Heart right ventricle (tissue), 16 donors: ENCODE data around the gene E2F2. TPM values are rescaled to one million over a fixed set of nuclear protein-coding genes. Genes with fewer than 3 reads are reported as not detected.

Experiments used
- ATAC-seq, 8 donors: fragments of 200-7000 bp; cut with Tn5 transposase; one replicate each; pipeline ENCODE4 v1.9.1; 2020; ENCODE audit warnings: mild to moderate bottlenecking in 8 of 8, moderate library complexity in 8 of 8, moderate number of reproducible peaks in 1 of 8
- DNase-seq, 2 donors: peaks; one replicate each; pipeline ENCODE4 v3.0.0-alpha.2; 2020
- H3K27ac ChIP-seq, 10 donors: fragments of 200-600 bp; sonication (generic) in 2 of 10; one replicate each; pipeline versions ENCODE4 v1.5.0 to v1.8.0; 2020 to 2022; ENCODE audit warnings: mild to moderate bottlenecking in 3 of 10
- H3K27me3 ChIP-seq, 7 donors: fragments of 200-600 bp; one replicate each; pipeline ENCODE4 v1.8.0; 2021 to 2022; ENCODE audit warnings: mild to moderate bottlenecking in 2 of 7
- H3K36me3 ChIP-seq, 9 donors: fragments of 200-600 bp; sonication (generic) in 1 of 9; one replicate each; pipeline versions ENCODE4 v1.5.0 to v1.8.0; 2020 to 2022; ENCODE audit warnings: mild to moderate bottlenecking in 2 of 9
- H3K4me1 ChIP-seq, 9 donors: fragments of 200-600 bp; sonication (generic) in 1 of 9; one replicate each; pipeline versions ENCODE4 v1.5.0 to v1.8.0; 2020 to 2022; ENCODE audit warnings: mild to moderate bottlenecking in 4 of 9
- H3K4me3 ChIP-seq, 10 donors: fragments of 200-600 bp; sonication (generic) in 2 of 10; one replicate each; pipeline versions ENCODE4 v1.5.0 to v1.8.0; 2020 to 2022; ENCODE audit warnings: mild to moderate bottlenecking in 7 of 10, moderate library complexity in 2 of 10
- H3K9me3 ChIP-seq, 11 donors: fragments of 200-600 bp in 10 of 11; sonication (generic) in 2 of 11; one replicate each; pipeline versions ENCODE4 v1.5.0 to v1.8.0; 2013 to 2022; ENCODE audit warnings: mild to moderate bottlenecking in 2 of 11, control low read depth in 1 of 11, moderate library complexity in 1 of 11
- WGBS, 2 donors: extraction: QIAGEN DNeasy Blood & Tissue Kit; methylation state at CpG; one replicate each; pipeline ENCODE4 v1.1.7; 2013; ENCODE audit warnings: inconsistent platforms in 1 of 2; 5-methylcytosine and 5-hydroxymethylcytosine counted together
- intact Hi-C, 10 donors: fragments of 100-400 bp; cut with DNase I; formaldehyde crosslinking; loops; one replicate each; pipeline versions ENCODE4 v1.11.1 to v1.14.2; 2022
- polyA plus RNA-seq, 2 donors: library from polyadenylated mRNA; stranded (reverse); fragments of 200-250 nt; gene quantifications; one replicate each; pipeline ENCODE4 v1.2.3, GENCODE V29; 2013
- total RNA-seq, 10 donors: library from RNA; stranded (reverse); fragmentation: NEBNext Ultra II Directional in 3 of 10; extraction: Animal tissue kit (Norgen Biotek cat#: 25700) in 3 of 10; gene quantifications; one replicate each; pipeline versions ENCODE4 v1.2.1 to v1.2.4, GENCODE V29; 2021 to 2023
- TF ChIP-seq, protein P1 (sequence below), 9 donors: fragments of 200-600 bp; sonication (generic) in 2 of 9; IDR thresholded peaks; one replicate each; pipeline versions ENCODE4 v1.5.0 to v1.8.0; 2021 to 2022; ENCODE audit warnings: antibody characterized with exemption in 9 of 9, mild to moderate bottlenecking in 5 of 9, moderate library complexity in 1 of 9
- donor health status: Arrhythmogenic right ventricular cardiomyopathy.
- donor health status: ischemic (EF 13 %, LVEDD 7.1; RV severe dilation, severe dysfunction).
- donor health status: healthy with polysubstance abuse.
- donor health status: DM: no; HTN: yes; CAD: no.
- donor health status: DM: no; HTN: no; CAD: no.
- donor health status: ischemic (EF 25% LVEDD 6.9; RV normal size, moderate dysfunction).
- donor health status: ischemic (EF 25% LVEDD 5.7; RV mildly dilated, moderate dysfunction).
- donor health status: healthy.
- donor health status: DM: yes; HTN: yes; CAD: no.
- donor health status: Ischemic cardiomyopathy.
- donor health status: ischemic (EF 35%, LVEDD 5.7; RV mildly dilated, moderate dysfunction).
- donor health status: nonischemic (EF 11% LVEDD 7.7; RV severe dilation, severe dysfunction).
- donor health status: DM: yes; HTN: yes; CAD: no.
- donor health status: PGD.
- donor health status: ischemic (EF 29% LVEDD 5.4; RV normal size, mild dysfunction).
- donor health status: nonischemic (EF 23%, LVEDD 6.1; RV moderate dilation, normal function).

Gene E2F2
- total and polyA plus RNA-seq, 12 donors, result 0.04 to 2.3 (median 0.15) TPM; not detected in 2

DNA sequence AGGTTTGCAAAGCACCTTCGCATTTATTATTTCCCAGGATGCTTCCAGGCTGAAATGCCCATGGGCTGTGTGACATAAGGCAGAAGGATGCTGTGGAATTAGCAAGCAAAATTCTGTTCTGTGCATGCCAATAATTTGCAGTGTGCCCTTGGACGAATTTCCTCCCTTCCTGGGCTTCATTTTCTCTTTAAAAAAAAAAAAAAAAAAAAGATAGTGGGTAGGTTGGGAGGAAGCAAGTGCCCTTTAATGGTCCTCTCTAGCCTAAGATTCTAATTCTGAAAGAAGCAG, 30.7 kb upstream of the E2F2 start:
- DNase-seq, result no peak
- Histone ChIP-seq H3K4me1 (peaks cover 4 to 64% (median 48%) of the 10 kb centered on the region in 9 donors), H3K36me3 (peaks cover 0 to 19% (median 6%) of the 10 kb centered on the region in 9 donors), H3K27me3 (peaks cover 0 to 22% (median 0%) of the 10 kb centered on the region in 7 donors), H3K4me3 (peak overlapping the region in 8 of 10 donors; percentile 1 to 97 (median 78)), H3K27ac (peak overlapping the region; percentile 90 to 99 (median 95)), H3K9me3 (no peaks in the 10 kb centered on the region)
- WGBS, 2 donors, result 16 to 33% methylated on average over 2 of the region's 2 CpGs
- TF ChIP-seq, protein P1, sequence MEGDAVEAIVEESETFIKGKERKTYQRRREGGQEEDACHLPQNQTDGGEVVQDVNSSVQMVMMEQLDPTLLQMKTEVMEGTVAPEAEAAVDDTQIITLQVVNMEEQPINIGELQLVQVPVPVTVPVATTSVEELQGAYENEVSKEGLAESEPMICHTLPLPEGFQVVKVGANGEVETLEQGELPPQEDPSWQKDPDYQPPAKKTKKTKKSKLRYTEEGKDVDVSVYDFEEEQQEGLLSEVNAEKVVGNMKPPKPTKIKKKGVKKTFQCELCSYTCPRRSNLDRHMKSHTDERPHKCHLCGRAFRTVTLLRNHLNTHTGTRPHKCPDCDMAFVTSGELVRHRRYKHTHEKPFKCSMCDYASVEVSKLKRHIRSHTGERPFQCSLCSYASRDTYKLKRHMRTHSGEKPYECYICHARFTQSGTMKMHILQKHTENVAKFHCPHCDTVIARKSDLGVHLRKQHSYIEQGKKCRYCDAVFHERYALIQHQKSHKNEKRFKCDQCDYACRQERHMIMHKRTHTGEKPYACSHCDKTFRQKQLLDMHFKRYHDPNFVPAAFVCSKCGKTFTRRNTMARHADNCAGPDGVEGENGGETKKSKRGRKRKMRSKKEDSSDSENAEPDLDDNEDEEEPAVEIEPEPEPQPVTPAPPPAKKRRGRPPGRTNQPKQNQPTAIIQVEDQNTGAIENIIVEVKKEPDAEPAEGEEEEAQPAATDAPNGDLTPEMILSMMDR (IDR thresholded peaks at IDR 0.05), result no peak
- intact Hi-C loops, result no loop called here
- ATAC-seq, result no peak

DNA sequence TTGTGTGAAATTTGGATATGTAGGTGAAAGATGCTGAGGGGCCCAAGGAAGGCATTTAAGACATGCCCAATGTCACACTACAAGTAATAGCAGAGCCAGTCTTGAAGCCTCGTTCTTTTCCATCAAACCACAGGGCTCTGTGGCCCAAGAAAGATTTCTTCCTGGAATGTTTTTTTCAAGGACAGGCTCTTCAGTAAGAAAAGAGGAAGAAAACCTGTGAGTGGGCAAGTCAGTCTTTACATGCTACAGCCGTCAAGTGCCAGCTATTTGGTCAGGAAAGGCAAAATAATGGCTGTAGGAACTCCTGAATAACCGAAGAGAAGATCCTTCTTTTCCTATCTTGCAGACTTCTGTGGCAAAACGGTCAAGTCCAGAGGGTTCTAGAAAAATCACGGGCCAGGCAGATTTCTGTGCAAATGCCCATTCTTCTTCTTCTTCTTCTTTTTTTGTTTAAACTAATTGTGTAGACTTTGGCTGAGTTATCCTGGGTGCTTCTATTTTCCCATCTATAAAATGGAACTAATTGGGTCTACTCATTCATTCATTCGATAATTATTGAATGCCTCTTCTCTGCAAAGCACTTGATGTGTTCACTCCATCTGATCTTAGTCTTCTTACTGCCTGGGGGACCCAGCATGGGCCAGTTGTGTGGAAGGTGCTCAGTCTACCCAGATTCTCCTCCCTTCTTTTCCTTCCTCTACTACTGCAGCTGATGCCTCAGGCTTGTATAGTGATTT, 30.2 kb upstream of the E2F2 start:
- Histone ChIP-seq H3K27me3 (peaks cover 0 to 22% (median 0%) of the 10 kb centered on the region in 7 donors), H3K4me1 (peaks cover 4 to 69% (median 50%) of the 10 kb centered on the region in 9 donors), H3K9me3 (no peaks in the 10 kb centered on the region), H3K36me3 (peaks cover 0 to 20% (median 6%) of the 10 kb centered on the region in 9 donors), H3K4me3 (peak overlapping the region in 8 of 10 donors; percentile 1 to 97 (median 82)), H3K27ac (peak overlapping the region; percentile 90 to 99 (median 95))
- WGBS, 2 donors, result 39 to 50% methylated on average over 6 of the region's 6 CpGs
- DNase-seq (no peak), ATAC-seq (no peak)
- TF ChIP-seq, protein P1 (IDR thresholded peaks at IDR 0.05), result no peak
- intact Hi-C loops, result no loop called here

DNA sequence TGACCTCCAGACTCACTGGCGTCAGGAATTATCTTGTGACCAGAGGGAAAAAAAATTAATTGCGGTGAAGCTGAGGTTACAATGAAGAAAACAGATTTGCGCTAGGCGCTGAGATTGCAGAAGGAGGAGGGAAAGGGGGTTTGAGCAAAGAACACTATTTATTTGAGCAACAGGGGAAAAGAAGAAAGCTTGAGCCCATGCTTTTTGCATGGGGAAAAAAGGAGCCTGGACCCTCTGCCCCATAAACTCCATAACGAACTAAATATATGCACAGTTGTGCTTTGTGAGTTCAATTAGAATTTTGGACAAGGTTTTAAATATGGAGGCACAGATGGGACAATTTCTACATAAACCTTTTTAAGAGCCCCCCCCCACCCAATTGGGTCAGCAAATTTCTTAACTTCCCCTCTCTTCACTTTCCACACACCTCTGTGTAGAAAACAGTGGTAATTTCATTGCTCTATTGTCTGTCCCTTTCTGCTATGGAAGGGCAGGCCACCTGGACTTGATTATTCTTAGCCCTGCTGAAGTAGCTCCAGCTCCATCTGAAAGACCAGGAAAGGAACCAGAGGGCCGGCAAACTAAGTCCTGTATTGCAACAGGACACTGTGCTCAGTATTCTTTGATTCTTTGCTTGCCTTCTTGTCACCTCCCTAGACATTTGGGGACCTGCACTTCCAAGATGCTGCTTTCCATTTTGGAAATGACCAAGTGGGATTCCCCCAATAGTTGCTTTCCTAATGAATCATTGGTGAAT, 29.1 kb upstream of the E2F2 start:
- peaks cover 0 to 20% (median 6%) of the 10 kb centered on the region in 9 donors for H3K36me3 ChIP-seq
- peaks cover 4 to 80% (median 60%) of the 10 kb centered on the region in 9 donors for H3K4me1 ChIP-seq
- H3K27ac ChIP-seq, result peak overlapping the region; percentile 90 to 99 (median 95)
- peaks cover 0 to 22% (median 0%) of the 10 kb centered on the region in 7 donors for H3K27me3 ChIP-seq
- intact Hi-C loops, result loop anchor here in 2 of 10 donors (10.0 kb wide), 1 partner anchor 185 kb away; the partner anchor contains the start of gene ELOA (in 2 of the 2)
- H3K4me3 ChIP-seq, result peak overlapping the region; percentile 20 to 97 (median 82)
- no peaks in the 10 kb centered on the region for H3K9me3 ChIP-seq
- TF ChIP-seq, protein P1 (IDR thresholded peaks at IDR 0.05), result no peak
- WGBS, 2 donors, result 8 to 13% methylated on average over 6 of the region's 6 CpGs
- DNase-seq (no peak), ATAC-seq (no peak)
